Daoy (cell line): ENCODE measurements around the gene EPS8L3. TPM values are rescaled to one million over a fixed set of nuclear protein-coding genes. Genes with fewer than 3 reads are reported as not detected.

Experiments
- DNase-seq: peaks from one replicate; pipeline ENCODE4 v3.0.0-alpha.2; 2015; ENCODE audit warnings: low read depth
- total RNA-seq: library from RNA; depleted of rRNA; stranded (reverse); fragments of >200 nt; shearing (Covaris generic); gene quantifications from 2 replicates; pipeline ENCODE4 v1.2.3, GENCODE V29; 2014

EPS8L3 gene
- total RNA-seq, 1 experiment from 2014 or later: not detected

DNA sequence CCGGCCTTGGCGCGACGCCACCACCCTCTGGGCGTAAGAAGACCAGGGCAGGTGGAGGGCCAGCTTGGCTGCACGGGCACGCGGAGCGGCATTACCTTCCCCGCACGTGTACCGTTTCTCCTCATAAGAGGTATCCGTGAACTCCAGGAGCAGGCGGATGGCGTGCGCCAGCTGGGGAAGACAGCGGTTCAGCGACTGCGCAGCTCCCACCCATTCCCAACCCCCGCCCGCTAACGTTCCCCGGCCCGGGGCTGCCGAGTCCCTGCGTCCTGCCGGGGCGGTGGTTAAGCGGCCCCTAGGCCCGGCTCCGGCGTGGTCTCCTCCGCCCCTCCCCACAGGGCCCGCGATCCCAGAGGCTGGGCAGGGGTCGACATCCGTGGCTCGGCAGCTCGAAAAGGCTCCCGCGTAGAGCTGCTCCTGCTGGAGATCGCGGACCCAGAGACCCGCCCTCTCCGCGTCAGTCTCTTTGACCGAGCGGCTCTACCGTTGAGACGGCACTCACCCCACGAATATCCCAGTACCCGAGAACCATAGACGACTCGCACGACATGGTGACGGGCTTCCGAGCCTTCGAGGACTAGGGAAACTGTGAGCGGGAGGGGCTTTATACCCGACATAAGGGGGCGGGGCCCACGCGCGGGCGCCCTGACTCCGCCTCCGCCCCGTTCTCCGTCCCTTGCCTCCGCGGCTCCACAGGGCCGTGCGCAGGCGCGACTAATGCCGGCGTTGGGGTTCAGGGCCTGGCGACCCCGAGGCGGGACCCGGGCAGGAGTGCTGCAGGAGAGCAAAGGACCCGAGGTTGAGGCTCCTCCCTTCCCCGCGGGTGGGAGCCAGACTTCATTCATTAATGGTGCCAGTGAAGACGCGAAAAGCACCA lies 23.7 kb downstream of the EPS8L3 start:
- DNase-seq: peak; percentile 87

DNA sequence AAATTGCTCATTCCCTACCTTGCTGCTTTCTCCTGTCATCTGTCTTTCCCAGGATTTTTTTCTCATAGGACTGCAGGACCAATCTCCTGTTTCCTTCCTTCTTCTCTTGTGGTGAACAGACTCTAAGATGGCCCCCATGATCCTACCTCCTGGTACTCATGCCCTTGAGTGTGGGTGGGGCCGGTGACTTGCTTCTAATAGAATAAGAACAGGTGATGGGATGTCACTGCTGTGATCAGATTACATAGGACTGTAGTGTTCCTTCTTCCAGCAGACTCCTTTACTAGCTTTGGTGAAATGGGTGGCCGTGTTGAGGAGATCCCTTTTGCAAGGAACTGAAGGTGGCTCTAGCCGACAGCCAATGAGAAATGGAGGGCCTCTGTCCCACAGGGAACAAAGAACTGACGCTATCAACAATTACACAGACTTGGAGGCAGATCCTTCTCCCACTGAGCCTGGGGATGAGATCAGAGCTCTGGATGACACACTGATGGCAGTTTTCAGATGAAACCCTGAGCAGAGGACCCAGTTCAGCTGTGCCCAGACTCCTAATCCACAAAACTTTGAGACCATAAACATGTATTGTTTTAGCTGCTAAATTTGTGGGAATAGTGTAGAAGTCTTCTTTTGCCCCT lies 30.4 kb downstream of the EPS8L3 start:
- no peak for DNase-seq

DNA sequence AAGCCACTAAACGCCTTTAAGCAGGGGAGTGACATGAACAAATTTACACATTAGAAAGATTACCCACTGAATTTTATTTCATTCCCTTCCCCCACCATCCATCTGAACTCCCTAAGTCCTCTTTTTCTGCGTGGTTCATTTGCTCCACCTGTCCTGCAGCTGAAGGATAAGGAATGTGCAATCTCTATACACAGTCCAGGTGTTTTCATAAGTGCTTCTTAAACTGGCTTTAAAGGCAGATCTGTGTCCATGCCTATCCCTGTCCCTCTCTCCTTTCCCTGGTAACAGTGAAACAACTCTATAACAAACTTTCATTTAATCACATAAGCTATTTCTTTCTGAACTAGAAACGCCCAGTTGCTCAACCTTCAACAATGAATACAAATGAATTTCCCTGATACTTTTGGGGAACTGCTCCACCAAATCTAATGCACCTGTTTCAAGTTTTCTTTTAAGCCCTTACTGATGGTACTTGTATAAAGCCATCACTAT lies 31.3 kb downstream of the EPS8L3 start:
- DNase-seq: no peak

DNA sequence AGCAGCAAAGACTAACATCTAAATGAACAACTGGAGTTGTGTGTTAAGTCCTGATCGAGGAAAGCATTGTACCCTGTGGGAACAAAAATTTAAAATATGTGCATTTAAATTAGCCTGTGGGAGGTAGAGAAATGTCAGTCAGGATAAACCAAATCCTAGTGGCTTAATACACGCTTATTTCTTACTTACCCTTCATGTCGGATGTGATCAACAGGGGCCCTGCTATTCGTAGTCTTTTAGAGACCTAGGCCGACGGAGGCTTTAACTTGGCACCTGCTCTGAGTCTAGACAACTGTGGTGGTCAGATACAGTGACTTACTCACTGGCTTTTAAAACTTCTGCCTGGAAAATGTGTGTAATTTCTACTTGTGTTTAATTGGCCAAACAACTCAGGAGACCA lies 33.1 kb downstream of the EPS8L3 start:
- DNase-seq: no peak

DNA sequence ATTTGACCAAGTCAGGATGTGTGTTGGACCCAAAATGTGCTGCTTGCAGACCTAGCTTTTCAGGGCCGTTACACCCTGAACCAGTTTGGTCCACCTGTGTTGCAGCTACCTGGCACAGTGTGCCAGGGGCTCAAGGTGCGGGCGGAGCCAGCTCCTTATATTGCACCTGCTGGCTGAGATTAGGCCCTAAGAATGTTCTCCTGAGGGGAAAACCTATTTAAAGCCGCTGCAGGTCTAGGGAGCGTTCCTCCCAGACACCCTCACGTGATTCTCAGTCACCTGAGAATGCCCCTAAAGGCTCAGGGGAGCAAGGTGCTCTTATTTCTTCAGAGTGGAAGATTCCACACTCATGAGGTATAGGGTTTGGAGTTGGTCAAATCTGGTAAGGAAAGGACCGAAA lies 34.9 kb downstream of the EPS8L3 start:
- DNase-seq: no peak

DNA sequence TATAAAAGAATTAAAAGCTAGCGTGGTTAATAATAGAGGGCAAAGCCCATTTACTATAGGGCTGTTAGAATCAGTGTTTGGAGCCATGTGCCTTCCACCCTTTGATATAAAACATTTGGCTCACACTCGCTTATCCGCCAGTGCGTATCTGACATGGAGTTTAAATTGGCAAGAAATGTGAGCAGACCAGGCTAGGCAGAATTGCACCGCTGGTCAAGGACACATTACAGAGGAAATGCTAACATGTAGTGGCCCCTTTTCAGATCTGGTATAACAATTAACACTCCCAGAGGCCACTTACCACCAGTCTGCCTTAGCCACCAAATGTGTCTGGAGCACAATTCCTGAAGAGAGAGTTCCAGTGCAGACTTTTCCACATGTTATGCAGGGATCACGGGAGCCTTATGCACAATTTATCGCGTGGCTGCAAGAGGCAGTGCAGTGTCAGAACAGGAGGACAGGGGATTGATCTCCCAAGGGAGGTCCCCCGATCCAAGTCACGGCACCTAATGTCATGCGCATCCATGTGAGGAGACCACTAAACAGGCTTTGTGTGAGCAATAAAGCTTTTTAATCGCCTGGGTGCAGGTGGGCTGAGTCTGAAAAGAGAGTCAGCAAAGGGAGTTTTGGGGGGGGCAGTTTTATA lies 36.9 kb downstream of the EPS8L3 start:
- no peak for DNase-seq

DNA sequence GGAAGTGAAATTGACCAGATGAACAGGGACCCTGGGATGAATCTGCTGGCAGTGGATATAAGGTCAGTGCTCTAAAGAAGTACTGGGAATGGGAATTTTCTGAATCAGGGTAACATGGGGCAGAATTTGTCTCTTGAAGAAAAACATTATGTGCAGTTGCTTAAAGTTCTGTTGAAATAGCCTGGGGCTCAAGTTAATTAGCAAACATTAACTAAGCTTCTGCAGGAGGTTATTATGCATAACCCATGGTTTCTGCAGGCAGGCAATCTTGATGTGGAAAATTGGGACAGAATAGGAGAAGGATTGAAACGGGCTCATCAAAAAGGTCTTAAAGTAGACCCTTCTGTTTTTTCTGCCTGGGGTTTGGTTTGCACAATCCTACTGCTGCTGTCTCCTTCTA lies 37.7 kb downstream of the EPS8L3 start:
- DNase-seq: no peak

DNA sequence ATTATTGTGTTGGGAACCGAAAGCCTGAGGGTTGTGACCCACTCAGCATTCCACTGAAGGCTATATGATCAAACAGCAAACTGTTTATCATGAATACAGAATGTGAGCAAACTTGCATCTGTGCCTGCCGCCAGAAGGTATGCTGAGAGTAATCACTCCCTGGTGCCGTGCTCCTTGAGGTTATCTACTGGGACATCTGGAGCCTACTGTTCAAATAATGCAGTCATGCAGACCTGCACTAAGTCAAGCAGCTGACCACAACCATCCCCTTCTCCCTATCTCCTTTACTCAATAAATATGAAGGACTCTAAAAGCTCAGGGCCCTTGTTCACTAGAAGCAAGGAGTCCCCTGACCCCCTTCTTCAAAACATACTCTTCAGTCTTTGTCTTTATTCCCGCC lies 38.2 kb downstream of the EPS8L3 start:
- no peak for DNase-seq

DNA sequence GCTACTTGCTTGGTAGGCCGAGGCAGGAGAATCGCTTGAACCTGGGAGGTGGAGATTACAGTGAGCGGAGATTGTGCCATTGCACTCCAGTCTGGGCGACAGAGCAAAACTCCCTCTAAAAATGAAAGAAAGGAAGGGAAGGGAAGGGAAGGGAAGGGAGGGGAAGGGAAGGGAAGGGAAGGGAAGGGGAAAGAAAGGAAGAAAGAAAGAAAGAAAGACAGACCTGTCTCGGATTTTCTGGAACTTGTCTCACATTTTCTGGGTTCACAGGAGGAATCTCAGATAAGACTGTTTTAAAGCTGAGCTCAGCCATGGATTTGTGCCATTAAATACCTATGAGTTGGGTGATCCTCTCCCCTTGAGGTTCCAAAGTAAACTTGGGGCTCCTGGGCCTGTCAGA lies 38.8 kb downstream of the EPS8L3 start:
- DNase-seq: no peak

DNA sequence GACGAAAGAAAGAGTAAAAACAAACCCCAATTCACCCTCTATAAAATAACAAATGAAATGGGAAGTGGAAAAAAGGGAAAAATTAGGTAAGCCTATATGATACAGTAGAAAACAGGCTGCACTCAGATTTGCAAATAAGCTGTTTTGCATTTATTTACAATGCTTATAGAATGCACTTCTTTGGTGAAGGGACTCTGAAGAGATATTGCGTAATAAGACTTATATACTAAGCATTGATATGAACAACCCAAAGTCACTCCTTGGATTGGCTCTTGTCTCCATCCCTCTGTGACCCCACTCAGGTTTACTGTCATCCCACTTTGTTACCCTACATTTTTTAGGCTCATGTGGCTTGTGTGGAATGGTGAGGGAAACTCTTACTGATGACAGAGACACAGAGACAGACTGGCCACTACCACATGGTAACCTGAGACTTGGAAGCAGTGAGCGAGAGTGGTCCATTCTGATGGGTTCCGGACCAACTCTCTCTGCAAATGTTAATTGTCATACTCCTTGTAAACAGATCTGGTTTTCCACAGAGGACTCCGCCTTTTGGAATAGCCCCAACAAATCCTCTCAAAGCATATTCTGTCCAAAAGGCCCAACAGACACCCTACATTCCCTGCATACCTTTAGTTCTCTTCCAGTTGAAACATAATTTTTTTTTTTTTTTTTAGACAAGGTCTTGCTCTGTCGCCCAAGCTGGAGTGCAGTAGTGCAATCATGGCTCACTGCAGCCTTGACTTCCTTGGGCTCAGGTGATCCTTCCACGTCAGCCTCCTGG lies 40.6 kb downstream of the EPS8L3 start:
- no peak for DNase-seq

DNA sequence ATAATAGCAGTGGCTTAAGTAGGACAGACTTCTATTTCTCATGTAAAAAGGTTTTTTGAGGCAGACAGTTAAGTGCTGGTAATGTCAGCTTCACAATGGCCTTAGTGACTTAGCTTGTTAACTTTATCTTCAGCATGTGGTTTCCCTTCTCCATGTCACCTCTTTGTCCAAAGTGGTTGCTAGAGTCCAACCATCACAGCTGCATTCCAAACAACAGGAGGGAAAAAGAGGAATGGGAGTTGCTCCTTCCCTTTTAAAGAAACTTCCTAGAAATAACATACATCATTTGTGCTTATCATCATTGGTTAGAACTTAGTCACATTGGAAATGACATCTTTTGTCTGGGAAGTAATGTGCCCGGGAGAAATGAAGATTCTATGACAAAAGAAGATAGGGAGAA lies 41.8 kb downstream of the EPS8L3 start:
- DNase-seq: no peak

DNA sequence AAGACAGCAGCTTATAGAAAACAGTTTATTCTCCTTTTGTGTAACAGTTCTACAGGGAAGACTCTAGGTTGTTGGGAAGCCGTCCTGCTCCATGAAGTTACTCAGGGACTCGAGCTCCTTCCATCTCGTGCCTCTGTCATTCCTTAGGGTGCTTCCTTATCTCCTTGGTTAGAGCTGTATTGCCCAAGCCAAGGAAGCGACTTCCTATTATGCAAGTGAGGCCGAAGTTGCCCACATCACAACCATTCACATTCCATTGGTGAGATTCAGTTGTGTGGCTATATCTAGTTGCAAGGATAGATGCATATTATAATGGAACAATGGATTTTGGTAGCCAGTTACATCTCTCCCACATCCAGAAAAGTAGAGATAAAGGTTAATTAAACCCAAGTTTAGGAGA lies 42.7 kb downstream of the EPS8L3 start:
- no peak for DNase-seq

DNA sequence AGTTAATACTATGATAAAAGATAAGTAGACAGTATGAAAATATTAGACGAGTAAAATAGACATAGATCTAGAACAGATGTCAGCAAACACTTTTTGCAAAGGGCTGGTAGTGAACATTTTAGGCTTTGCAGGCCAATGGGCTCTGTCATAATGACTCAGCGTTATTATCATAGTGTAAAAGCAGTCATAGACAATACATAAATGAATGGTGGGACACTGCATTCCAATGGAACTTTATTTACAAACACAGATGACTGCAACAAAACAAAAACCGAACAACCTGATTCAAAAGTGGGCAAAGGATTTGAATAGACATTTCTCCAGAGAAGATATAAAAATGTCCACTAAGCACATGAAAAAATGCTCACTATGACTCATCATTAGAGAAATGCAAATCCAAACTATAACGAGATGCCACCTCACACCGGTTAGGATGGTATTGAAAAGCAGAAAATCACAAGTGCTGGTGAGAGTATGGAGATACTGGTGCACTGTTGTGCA lies 44.3 kb downstream of the EPS8L3 start:
- peak; percentile 24 for DNase-seq

DNA sequence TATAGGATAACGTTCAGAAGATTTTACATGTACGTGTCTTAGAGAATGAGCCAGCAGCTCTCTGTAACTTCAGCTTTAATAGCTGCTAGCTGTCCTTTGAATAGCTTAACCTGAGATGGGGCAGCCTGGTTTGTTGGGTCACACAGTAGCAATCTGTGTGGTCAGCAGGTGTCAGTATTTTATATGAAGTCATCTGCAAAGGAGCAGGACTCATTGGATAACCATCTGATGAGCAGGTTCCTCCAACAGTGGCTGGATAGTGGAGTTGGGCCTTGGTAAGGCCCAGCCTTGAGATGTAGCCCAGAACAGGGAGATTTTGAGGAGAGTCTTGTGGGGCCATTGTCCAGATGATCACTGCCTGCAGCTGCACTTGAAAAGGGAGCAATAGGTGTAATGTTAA lies 45.2 kb downstream of the EPS8L3 start:
- DNase-seq: no peak

DNA sequence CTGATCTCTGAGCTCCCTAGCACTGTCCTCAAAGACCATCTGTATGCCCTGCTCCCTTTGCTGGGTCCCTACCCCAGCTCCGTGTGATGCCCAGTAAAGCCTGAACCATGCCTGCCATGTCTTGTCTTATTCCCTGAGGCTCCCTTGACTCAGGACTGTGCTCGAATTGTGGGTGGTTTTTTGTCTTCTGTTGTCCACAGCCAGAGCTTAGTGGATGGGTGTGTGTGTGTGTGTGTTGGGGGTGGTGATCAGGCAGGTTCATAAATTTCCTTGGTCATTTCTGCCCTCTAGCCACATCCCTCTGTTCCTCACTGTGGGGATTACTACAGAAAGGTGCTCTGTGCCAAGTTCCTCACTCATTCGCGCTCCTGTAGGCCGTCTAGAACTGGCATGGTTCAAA lies 46.0 kb downstream of the EPS8L3 start:
- no peak for DNase-seq

DNA sequence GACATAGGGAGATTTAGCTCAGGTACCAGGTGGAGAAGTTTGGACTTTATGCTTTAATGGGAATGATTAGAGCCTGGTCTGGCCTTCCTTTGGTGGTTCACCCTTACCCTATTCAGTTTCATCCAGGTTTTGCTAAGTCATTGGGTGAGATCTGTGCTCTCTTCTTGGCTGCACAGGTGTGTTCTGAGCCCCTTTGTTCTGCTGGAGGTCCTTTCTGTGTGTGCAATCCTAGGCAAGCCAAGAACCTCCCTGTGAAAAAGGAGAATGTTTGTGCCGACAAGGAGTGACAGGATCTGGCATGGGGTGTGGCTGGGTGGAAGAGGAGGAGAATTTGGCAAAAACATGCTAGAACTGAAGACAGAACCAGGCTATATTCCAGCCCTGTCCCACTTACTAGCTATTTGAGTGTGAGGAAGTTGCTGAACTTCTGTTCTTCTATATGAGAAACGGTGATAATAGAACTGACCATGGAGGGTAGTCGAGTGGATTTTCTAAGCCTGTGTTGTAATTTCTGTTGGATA lies 47.1 kb downstream of the EPS8L3 start:
- DNase-seq: no peak

DNA sequence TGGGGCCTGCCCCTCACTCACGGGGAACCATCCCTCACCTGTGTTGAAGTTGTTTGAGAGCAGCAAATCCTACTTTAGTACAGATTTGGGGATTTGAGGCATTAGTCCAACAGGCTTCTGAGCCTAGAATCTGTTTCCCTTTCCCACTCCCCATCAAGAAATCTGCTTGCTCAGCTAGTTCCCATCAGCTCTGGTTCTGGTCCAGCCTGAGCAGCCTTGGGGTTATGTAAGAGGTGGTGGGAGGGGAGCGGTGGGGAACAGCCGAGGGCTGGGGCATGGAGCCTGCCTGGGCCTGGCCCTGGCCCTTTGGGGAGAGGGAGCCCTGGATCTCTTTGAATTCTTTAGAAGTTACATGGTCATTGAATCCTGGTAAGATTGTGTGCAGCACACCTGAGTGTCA lies 47.6 kb downstream of the EPS8L3 start:
- no peak for DNase-seq

DNA sequence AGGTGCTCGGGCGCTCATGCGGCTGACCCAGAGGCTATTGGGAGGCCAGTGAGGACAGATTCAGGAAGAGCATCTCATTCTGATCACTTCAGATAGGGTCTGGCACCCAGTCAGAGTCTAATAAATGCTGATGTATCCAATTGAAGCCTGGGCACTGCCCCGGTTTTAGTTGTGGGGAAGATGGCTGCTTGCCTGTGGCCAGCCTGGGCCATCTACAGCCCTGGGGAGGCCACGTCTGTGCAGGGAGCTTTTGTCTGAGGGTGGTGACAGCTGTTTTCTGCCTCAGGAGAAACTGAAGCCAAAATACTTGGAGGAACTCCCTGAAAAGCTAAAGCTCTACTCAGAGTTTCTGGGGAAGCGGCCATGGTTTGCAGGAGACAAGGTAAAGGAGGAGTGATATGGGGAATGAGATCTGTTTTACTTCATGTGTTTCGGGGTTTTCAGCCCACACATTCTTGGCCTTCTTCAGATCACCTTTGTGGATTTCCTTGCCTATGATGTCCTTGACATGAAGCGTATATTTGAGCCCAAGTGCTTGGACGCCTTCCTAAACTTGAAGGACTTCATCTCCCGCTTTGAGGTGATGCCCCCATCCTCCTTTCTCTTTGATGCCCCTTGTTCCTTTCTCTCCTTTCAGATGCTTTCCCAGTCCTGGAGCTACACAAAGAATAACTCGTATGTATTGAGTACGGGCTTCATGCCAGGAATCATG lies 48.9 kb downstream of the EPS8L3 start:
- no peak for DNase-seq

DNA sequence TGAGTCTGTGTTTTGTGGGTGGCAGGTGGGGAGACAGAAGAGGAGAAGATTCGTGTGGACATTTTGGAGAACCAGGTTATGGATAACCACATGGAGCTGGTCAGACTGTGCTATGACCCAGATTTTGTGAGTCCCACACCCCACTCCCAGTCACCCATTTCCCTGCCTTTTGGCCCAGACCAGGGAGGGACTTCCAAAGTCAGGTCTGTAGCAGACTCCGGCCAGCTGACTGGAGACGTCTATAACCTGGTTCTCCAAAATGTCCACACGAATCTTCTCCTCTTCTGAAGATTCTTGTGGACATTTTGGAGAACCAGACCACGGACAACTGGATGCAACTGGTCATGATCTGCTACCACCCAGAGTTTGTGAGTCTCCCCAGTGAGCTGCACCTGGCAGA lies 50.1 kb downstream of the EPS8L3 start:
- DNase-seq: no peak

DNA sequence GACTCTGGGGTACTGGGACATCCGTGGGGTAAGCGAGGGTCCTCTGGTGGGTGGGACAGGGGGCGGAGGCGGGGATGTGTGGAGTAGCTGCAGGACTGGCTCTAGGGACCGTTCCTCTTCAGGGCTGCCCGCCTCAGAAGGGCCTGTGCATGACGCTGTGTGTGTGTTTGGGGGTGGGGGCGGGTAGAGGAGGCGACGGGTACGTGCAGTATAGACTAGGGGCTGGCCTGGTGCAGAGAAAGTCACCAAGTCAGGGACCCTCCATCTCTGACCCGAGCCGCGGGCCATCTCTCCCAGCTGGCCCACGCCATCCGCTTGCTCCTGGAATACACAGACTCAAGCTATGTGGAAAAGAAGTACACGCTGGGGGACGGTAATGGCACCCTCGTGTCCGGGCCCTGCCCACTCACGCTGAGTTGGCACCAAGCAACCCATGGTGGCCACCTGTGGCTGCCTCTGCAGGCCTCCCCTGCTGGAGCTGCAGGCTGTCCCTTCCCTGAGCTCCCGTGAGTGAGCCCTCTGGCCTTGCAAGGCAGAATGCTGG lies 51.3 kb downstream of the EPS8L3 start:
- no peak for DNase-seq
